Kidney epithelial cell (primary cell): ENCODE measurements around the gene DR1. TPM values are rescaled to one million over a fixed set of nuclear protein-coding genes. Genes with fewer than 3 reads are reported as not detected.

Source experiments
- DNase-seq: peaks from one replicate; pipeline ENCODE4 v3.0.0-alpha.2; 2010; ENCODE audit warnings: low read depth
- H3K27me3 ChIP-seq: 2 replicates; pipeline ENCODE4 v1.6.0; 2011; ENCODE audit warnings: low read length; ENCODE audit not compliant: control insufficient read depth, insufficient read depth
- H3K36me3 ChIP-seq: 2 replicates; pipeline ENCODE4 v1.5.1; 2011; ENCODE audit warnings: low read length; ENCODE audit not compliant: control insufficient read depth, insufficient read depth
- H3K4me3 ChIP-seq: 2 replicates; pipeline ENCODE4 v1.5.1; 2011; ENCODE audit warnings: low read depth, mild to moderate bottlenecking, control low read depth, low read length
- total RNA-seq: library from RNA; depleted of rRNA; stranded (reverse); fragments of >200 nt; gene quantifications from 2 replicates; pipeline ENCODE4 v1.2.3, GENCODE V29; 2015
- TF ChIP-seq, protein P1 (sequence below): IDR thresholded peaks from 2 replicates; pipeline ENCODE4 v1.5.1; 2011; ENCODE audit warnings: mild to moderate bottlenecking, moderate library complexity, low read length, control low read depth, inconsistent platforms; ENCODE audit not compliant: insufficient read depth, poor library complexity, severe bottlenecking

DR1 gene
- total RNA-seq, 1 donor from 2014 or later, result 52.1 TPM

GRCh38 chr1:93306920-93307319 lies 38.8 kb upstream of the DR1 start:
- no peak overlapping the region for H3K4me3 ChIP-seq
- DNase-seq, result no peak
- TF ChIP-seq, protein P1, sequence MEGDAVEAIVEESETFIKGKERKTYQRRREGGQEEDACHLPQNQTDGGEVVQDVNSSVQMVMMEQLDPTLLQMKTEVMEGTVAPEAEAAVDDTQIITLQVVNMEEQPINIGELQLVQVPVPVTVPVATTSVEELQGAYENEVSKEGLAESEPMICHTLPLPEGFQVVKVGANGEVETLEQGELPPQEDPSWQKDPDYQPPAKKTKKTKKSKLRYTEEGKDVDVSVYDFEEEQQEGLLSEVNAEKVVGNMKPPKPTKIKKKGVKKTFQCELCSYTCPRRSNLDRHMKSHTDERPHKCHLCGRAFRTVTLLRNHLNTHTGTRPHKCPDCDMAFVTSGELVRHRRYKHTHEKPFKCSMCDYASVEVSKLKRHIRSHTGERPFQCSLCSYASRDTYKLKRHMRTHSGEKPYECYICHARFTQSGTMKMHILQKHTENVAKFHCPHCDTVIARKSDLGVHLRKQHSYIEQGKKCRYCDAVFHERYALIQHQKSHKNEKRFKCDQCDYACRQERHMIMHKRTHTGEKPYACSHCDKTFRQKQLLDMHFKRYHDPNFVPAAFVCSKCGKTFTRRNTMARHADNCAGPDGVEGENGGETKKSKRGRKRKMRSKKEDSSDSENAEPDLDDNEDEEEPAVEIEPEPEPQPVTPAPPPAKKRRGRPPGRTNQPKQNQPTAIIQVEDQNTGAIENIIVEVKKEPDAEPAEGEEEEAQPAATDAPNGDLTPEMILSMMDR, result no peak

DNA sequence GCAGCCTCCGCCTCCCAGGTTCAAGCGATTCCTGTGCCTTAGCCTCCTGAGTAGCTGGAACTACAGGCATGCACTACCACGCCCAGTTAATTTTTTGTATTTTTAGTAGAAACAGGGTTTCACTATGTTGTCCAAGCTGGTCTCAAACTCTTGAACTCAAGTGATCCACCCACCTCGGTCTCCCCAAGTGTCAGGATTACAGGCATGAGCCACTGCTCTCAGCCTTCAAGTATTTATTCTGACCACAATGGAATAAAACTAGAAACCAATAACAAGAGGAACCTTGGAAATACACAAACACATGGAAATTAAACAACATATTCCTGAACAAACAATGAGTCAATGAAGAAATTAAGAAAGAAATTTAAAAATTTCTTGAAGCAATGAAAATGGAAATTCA lies 32.7 kb upstream of the DR1 start:
- no peak for DNase-seq
- Histone ChIP-seq H3K36me3 (no peaks in the 10 kb centered on the region), H3K4me3 (no peak overlapping the region), H3K27me3 (no peaks in the 10 kb centered on the region)
- TF ChIP-seq, protein P1, result no peak

More at GRCh38 chr1:93306920-93307319, 38.8 kb upstream of the DR1 start:
- Histone ChIP-seq H3K27me3 (no peaks in the 10 kb centered on the region), H3K36me3 (no peaks in the 10 kb centered on the region)

GRCh38 chr1:93317207-93317606 lies 28.5 kb upstream of the DR1 start:
- DNase-seq, result no peak
- TF ChIP-seq, protein P1, result no peak
- Histone ChIP-seq H3K4me3 (no peak overlapping the region), H3K36me3 (no peaks in the 10 kb centered on the region), H3K27me3 (no peaks in the 10 kb centered on the region)

GRCh38 chr1:93317943-93318342 lies 27.8 kb upstream of the DR1 start:
- DNase-seq, result no peak
- Histone ChIP-seq H3K27me3 (no peaks in the 10 kb centered on the region), H3K4me3 (no peak overlapping the region), H3K36me3 (no peaks in the 10 kb centered on the region)
- TF ChIP-seq, protein P1, result no peak

DNA sequence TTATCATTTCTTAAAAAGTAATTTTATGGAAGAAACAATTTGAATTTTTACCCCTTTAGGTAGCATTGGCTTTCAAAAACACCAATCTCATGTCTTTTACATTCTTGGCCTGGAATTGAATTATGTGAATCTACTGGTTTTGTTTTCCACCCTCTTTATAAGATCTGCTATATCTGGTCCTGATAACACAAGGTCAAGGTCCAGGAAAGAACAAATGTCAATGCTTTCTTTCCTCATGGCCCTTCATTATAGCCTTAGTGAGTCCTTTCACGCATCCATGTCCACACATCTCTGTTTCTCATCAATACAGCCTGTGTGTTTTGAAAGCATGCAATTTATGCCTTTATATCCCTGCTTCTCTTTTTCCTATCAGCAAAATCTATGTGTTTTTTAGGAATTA lies 24.0 kb upstream of the DR1 start:
- Histone ChIP-seq H3K36me3 (no peaks in the 10 kb centered on the region), H3K4me3 (no peak overlapping the region), H3K27me3 (no peaks in the 10 kb centered on the region)
- DNase-seq, result no peak
- TF ChIP-seq, protein P1, result no peak

- H3K4me3 ChIP-seq, result no peak overlapping the region
- DNase-seq, result no peak
- H3K27me3 ChIP-seq, result no peaks in the 10 kb centered on the region
- no peaks in the 10 kb centered on the region for H3K36me3 ChIP-seq
- TF ChIP-seq, protein P1, result no peak
Observed at GRCh38 chr1:93322349-93322748, 23.4 kb upstream of the DR1 start.
